ENCODE data around the gene SNRNP35.
"Not testable (repeated sequence)": the region's sequence is repeated elsewhere in the genome, so short reads cannot be mapped to it uniquely, and the experiment has no call there.

SNRNP35 gene

GRCh38 chr12:123421314-123421713 lies 36.6 kb upstream of the SNRNP35 start:
- H3K79me1 ChIP-seq (ENCODE audit: low read length): no peaks in the 10 kb centered on the region
- no peak overlapping the region for H3K4ac ChIP-seq (ENCODE audit: low read depth, low read length)
- no peak overlapping the region for H2BK12ac ChIP-seq (ENCODE audit: low read length)
- H3K79me2 ChIP-seq (ENCODE audit: control insufficient read depth, insufficient read depth, low read length, poor library complexity): no peaks in the 10 kb centered on the region
- no peak for DNase-seq
- no CpG with 5 or more reads among the region's 2 CpGs for WGBS (ENCODE audit: extremely low coverage, insufficient coverage, insufficient read length)
- H2BK120ac ChIP-seq (ENCODE audit: insufficient read depth, low read length, poor library complexity): no peak overlapping the region
- no peak overlapping the region for H3K27ac ChIP-seq (ENCODE audit: low read depth, low read length)
- H2BK5ac ChIP-seq (ENCODE audit: low read depth, low read length, poor library complexity): no peak overlapping the region
- no peak overlapping the region for H3K18ac ChIP-seq (ENCODE audit: low read length)
- H3K9ac ChIP-seq (ENCODE audit: low read length): no peak overlapping the region
- no peaks in the 10 kb centered on the region for H3K4me1 ChIP-seq (ENCODE audit: control insufficient read depth in 1 of 2, insufficient read depth in 2 of 2, low read length in 2 of 2)
- H3K4me3 ChIP-seq (ENCODE audit: low read depth, low read length): no peak overlapping the region
- H3K27me3 ChIP-seq (ENCODE audit: insufficient read depth, low read length): no peaks in the 10 kb centered on the region
- no peak overlapping the region for H2AFZ ChIP-seq (ENCODE audit: insufficient read depth, low read length, poor library complexity)
- no peak overlapping the region for H3K4me2 ChIP-seq (ENCODE audit: low read length)
- no peak overlapping the region for H3K14ac ChIP-seq (ENCODE audit: low read length)
- no peak overlapping the region for H3K23ac ChIP-seq (ENCODE audit: low read length)
- H3K9me3 ChIP-seq (ENCODE audit: insufficient read depth, low read depth, low read length): no peaks in the 10 kb centered on the region
- H3K36me3 ChIP-seq (ENCODE audit: control insufficient read depth in 1 of 2, insufficient read depth in 2 of 2, low read length in 2 of 2): no peaks in the 10 kb centered on the region
- H4K12ac ChIP-seq (ENCODE audit: low read depth, low read length): no peak overlapping the region
- no peak overlapping the region for H4K8ac ChIP-seq (ENCODE audit: low read depth, low read length)
- no peak overlapping the region for H4K91ac ChIP-seq (ENCODE audit: low read depth, low read length)
- H2AK5ac ChIP-seq (ENCODE audit: low read length): no peak overlapping the region

- no peak overlapping the region for H2BK120ac ChIP-seq (ENCODE audit: insufficient read depth, low read length, poor library complexity)
- no peaks in the 10 kb centered on the region for H3K9me3 ChIP-seq (ENCODE audit: insufficient read depth, low read depth, low read length)
- peaks cover 1 to 4% of the 10 kb centered on the region in 2 experiments for H3K36me3 ChIP-seq (ENCODE audit: control insufficient read depth in 1 of 2, insufficient read depth in 2 of 2, low read length in 2 of 2)
- no peak overlapping the region for H2BK12ac ChIP-seq (ENCODE audit: low read length)
- H3K79me1 ChIP-seq (ENCODE audit: low read length): no peaks in the 10 kb centered on the region
- no peak overlapping the region for H3K27ac ChIP-seq (ENCODE audit: low read depth, low read length)
- H3K4me3 ChIP-seq (ENCODE audit: low read depth, low read length): no peak overlapping the region
- no peaks in the 10 kb centered on the region for H3K4me1 ChIP-seq (ENCODE audit: control insufficient read depth in 1 of 2, insufficient read depth in 2 of 2, low read length in 2 of 2)
- H3K4me2 ChIP-seq (ENCODE audit: low read length): no peak overlapping the region
- H2AK5ac ChIP-seq (ENCODE audit: low read length): no peak overlapping the region
- no peak overlapping the region for H2AFZ ChIP-seq (ENCODE audit: insufficient read depth, low read length, poor library complexity)
- WGBS (ENCODE audit: extremely low coverage, insufficient coverage, insufficient read length): no CpG with 5 or more reads among the region's 8 CpGs
- no peak overlapping the region for H4K8ac ChIP-seq (ENCODE audit: low read depth, low read length)
- no peak overlapping the region for H4K12ac ChIP-seq (ENCODE audit: low read depth, low read length)
- no peaks in the 10 kb centered on the region for H3K27me3 ChIP-seq (ENCODE audit: insufficient read depth, low read length)
- no peaks in the 10 kb centered on the region for H3K79me2 ChIP-seq (ENCODE audit: control insufficient read depth, insufficient read depth, low read length, poor library complexity)
- H3K4ac ChIP-seq (ENCODE audit: low read depth, low read length): no peak overlapping the region
- H2BK5ac ChIP-seq (ENCODE audit: low read depth, low read length, poor library complexity): no peak overlapping the region
- no peak overlapping the region for H3K14ac ChIP-seq (ENCODE audit: low read length)
- H4K91ac ChIP-seq (ENCODE audit: low read depth, low read length): no peak overlapping the region
- H3K23ac ChIP-seq (ENCODE audit: low read length): no peak overlapping the region
- DNase-seq: no peak
- no peak overlapping the region for H3K18ac ChIP-seq (ENCODE audit: low read length)
- no peak overlapping the region for H3K9ac ChIP-seq (ENCODE audit: low read length)
These were observed 30.7 kb upstream of the SNRNP35 start for GRCh38 chr12:123427036-123427769.

- H3K4me2 ChIP-seq (ENCODE audit: low read length): no peak overlapping the region
- no peak overlapping the region for H2BK12ac ChIP-seq (ENCODE audit: low read length)
- H3K23ac ChIP-seq (ENCODE audit: low read length): no peak overlapping the region
- H3K4me3 ChIP-seq (ENCODE audit: low read depth, low read length): no peak overlapping the region
- H3K4ac ChIP-seq (ENCODE audit: low read depth, low read length): no peak overlapping the region
- H3K4me1 ChIP-seq (ENCODE audit: control insufficient read depth in 1 of 2, insufficient read depth in 2 of 2, low read length in 2 of 2): no peaks in the 10 kb centered on the region
- no peak overlapping the region for H4K12ac ChIP-seq (ENCODE audit: low read depth, low read length)
- no peak for DNase-seq
- H2BK5ac ChIP-seq (ENCODE audit: low read depth, low read length, poor library complexity): no peak overlapping the region
- no peaks in the 10 kb centered on the region for H3K79me2 ChIP-seq (ENCODE audit: control insufficient read depth, insufficient read depth, low read length, poor library complexity)
- H3K27ac ChIP-seq (ENCODE audit: low read depth, low read length): no peak overlapping the region
- H3K14ac ChIP-seq (ENCODE audit: low read length): no peak overlapping the region
- WGBS (ENCODE audit: extremely low coverage, insufficient coverage, insufficient read length): no CpG with 5 or more reads among the region's 6 CpGs
- H3K9ac ChIP-seq (ENCODE audit: low read length): no peak overlapping the region
- H3K9me3 ChIP-seq (ENCODE audit: insufficient read depth, low read depth, low read length): no peaks in the 10 kb centered on the region
- no peak overlapping the region for H2AFZ ChIP-seq (ENCODE audit: insufficient read depth, low read length, poor library complexity)
- H2AK5ac ChIP-seq (ENCODE audit: low read length): no peak overlapping the region
- H2BK120ac ChIP-seq (ENCODE audit: insufficient read depth, low read length, poor library complexity): no peak overlapping the region
- H4K91ac ChIP-seq (ENCODE audit: low read depth, low read length): no peak overlapping the region
- no peaks in the 10 kb centered on the region for H3K27me3 ChIP-seq (ENCODE audit: insufficient read depth, low read length)
- peaks cover 1 to 4% of the 10 kb centered on the region in 2 experiments for H3K36me3 ChIP-seq (ENCODE audit: control insufficient read depth in 1 of 2, insufficient read depth in 2 of 2, low read length in 2 of 2)
- H4K8ac ChIP-seq (ENCODE audit: low read depth, low read length): no peak overlapping the region
- no peaks in the 10 kb centered on the region for H3K79me1 ChIP-seq (ENCODE audit: low read length)
- no peak overlapping the region for H3K18ac ChIP-seq (ENCODE audit: low read length)
These were observed 29.3 kb upstream of the SNRNP35 start for GRCh38 chr12:123428591-123428990.

- not testable (repeated sequence) for H3K79me2 ChIP-seq (ENCODE audit: control insufficient read depth, insufficient read depth, low read length, poor library complexity); H2BK5ac ChIP-seq (ENCODE audit: low read depth, low read length, poor library complexity); H2AFZ ChIP-seq (ENCODE audit: insufficient read depth, low read length, poor library complexity); H3K4ac ChIP-seq (ENCODE audit: low read depth, low read length); H4K8ac ChIP-seq (ENCODE audit: low read depth, low read length); H3K18ac ChIP-seq (ENCODE audit: low read length); H3K79me1 ChIP-seq (ENCODE audit: low read length); H3K27me3 ChIP-seq (ENCODE audit: insufficient read depth, low read length); H3K14ac ChIP-seq (ENCODE audit: low read length); H3K4me1 ChIP-seq (ENCODE audit: control insufficient read depth in 1 of 2, insufficient read depth in 2 of 2, low read length in 2 of 2); H4K91ac ChIP-seq (ENCODE audit: low read depth, low read length); H3K4me2 ChIP-seq (ENCODE audit: low read length); DNase-seq; H2BK120ac ChIP-seq (ENCODE audit: insufficient read depth, low read length, poor library complexity); H3K36me3 ChIP-seq (ENCODE audit: control insufficient read depth in 1 of 2, insufficient read depth in 2 of 2, low read length in 2 of 2); H3K4me3 ChIP-seq (ENCODE audit: low read depth, low read length); H4K12ac ChIP-seq (ENCODE audit: low read depth, low read length); H2AK5ac ChIP-seq (ENCODE audit: low read length); H2BK12ac ChIP-seq (ENCODE audit: low read length); H3K9ac ChIP-seq (ENCODE audit: low read length); H3K23ac ChIP-seq (ENCODE audit: low read length); H3K9me3 ChIP-seq (ENCODE audit: insufficient read depth, low read depth, low read length); H3K27ac ChIP-seq (ENCODE audit: low read depth, low read length)
- no CpG with 5 or more reads among the region's 8 CpGs for WGBS (ENCODE audit: extremely low coverage, insufficient coverage, insufficient read length)
These were observed 28.8 kb upstream of the SNRNP35 start for GRCh38 chr12:123429101-123429500.

Measured in trophoblast cell (in vitro differentiated cells and primary cell).